HUES64 (cell line): ENCODE data around the gene ZNF28.
A peak's percentile ranks its signal among the peaks of the same experiment; 100 is the strongest.

Experiments used
- H3K27ac ChIP-seq: 2 replicates; pipeline ENCODE4 v1.7.0; 2013; ENCODE audit warnings: low read depth, low read length, inconsistent platforms
- H3K27me3 ChIP-seq: 2 replicates; pipeline ENCODE4 v1.6.1; 2013; ENCODE audit warnings: mild to moderate bottlenecking, low read length; ENCODE audit not compliant: insufficient read depth
- H3K36me3 ChIP-seq: 2 replicates; pipeline ENCODE4 v1.6.1; 2013; ENCODE audit warnings: mild to moderate bottlenecking, low read length; ENCODE audit not compliant: insufficient read depth
- H3K4me1 ChIP-seq: 2 replicates; pipeline ENCODE4 v1.6.1; 2013; ENCODE audit warnings: mild to moderate bottlenecking, low read length, moderate library complexity; ENCODE audit not compliant: insufficient read depth
- H3K4me3 ChIP-seq: 2 replicates; pipeline ENCODE4 v1.5.1; 2013; ENCODE audit warnings: mild to moderate bottlenecking, low read length, moderate library complexity
- H3K9ac ChIP-seq: 2 replicates; pipeline ENCODE4 v1.6.1; 2013; ENCODE audit warnings: mild to moderate bottlenecking, low read depth, low read length
- H3K9me3 ChIP-seq: 2 replicates; pipeline ENCODE4 v1.6.1; 2013; ENCODE audit warnings: low read depth, low read length; ENCODE audit not compliant: insufficient read depth
- WGBS: fragments of 150-250, 120-280 bp; methylation state at CpG from one replicate; pipeline ENCODE4 v1.1.7; 2013; ENCODE audit warnings: missing lambda C conversion rate; 5-methylcytosine and 5-hydroxymethylcytosine counted together

ZNF28 gene

GRCh38 chr19:52749780-52750179 is 71.7 kb downstream of the ZNF28 start:
- 75% methylated on average over 2 of the region's 4 CpGs for WGBS
- no peaks in the 10 kb centered on the region for H3K36me3 ChIP-seq
- H3K4me1 ChIP-seq, result peaks cover 4% of the 10 kb centered on the region; the same call in 1 of the 2 replicates
- no peaks in the 10 kb centered on the region for H3K9me3 ChIP-seq
- H3K9ac ChIP-seq, result no peak overlapping the region
- no peaks in the 10 kb centered on the region for H3K27me3 ChIP-seq
- no peak overlapping the region for H3K4me3 ChIP-seq
- H3K27ac ChIP-seq, result no peak overlapping the region

GRCh38 chr19:52748336-52748950 is 73.0 kb downstream of the ZNF28 start:
- WGBS, result 32% methylated on average over 7 of the region's 8 CpGs

More at GRCh38 chr19:52748336-52748950, 73.0 kb downstream of the ZNF28 start:
- Histone ChIP-seq H3K27ac (no peak overlapping the region), H3K27me3 (no peaks in the 10 kb centered on the region), H3K4me1 (peaks cover 4% of the 10 kb centered on the region), H3K9ac (peak overlapping the region; percentile 43; the same call in 1 of the 2 replicates), H3K36me3 (no peaks in the 10 kb centered on the region), H3K9me3 (no peaks in the 10 kb centered on the region), H3K4me3 (peak overlapping the region; percentile 62)
